Psoas muscle (tissue), 8 donors: ENCODE data around the gene TIGD7. TPM values are rescaled to one million over a fixed set of nuclear protein-coding genes. Genes with fewer than 3 reads are reported as not detected.

Experiments used
- ATAC-seq, 4 donors: fragments of 200-7000 bp; cut with Tn5 transposase; one replicate each; pipeline ENCODE4 v1.9.1; 2020; ENCODE audit warnings: moderate library complexity in 3 of 4, mild to moderate bottlenecking in 2 of 4
- DNase-seq, 2 donors: peaks; one replicate each; pipeline ENCODE4 v3.0.0-alpha.2; 2020
- H3K27ac ChIP-seq: fragments of 200-600 bp; one replicate; pipeline ENCODE4 v1.8.0; 2022
- H3K27me3 ChIP-seq, 3 donors: fragments of 200-600 bp in 1 of 3; one replicate each; pipeline versions ENCODE4 v1.6.1 to v1.8.0; 2013 to 2022; ENCODE audit warnings: low read length in 2 of 3, mild to moderate bottlenecking in 2 of 3, moderate library complexity in 1 of 3; ENCODE audit not compliant: insufficient read depth in 3 of 3
- H3K36me3 ChIP-seq, 2 donors: fragments of 200-600 bp in 1 of 2; one replicate each; pipeline versions ENCODE4 v1.6.1 to v1.8.0; 2013 to 2022; ENCODE audit warnings: low read depth in 1 of 2, mild to moderate bottlenecking in 1 of 2, moderate library complexity in 1 of 2; ENCODE audit not compliant: insufficient read depth in 1 of 2
- H3K4me1 ChIP-seq: fragments of 200-600 bp; one replicate; pipeline ENCODE4 v1.8.0; 2022
- H3K4me3 ChIP-seq: fragments of 200-600 bp; one replicate; pipeline ENCODE4 v1.8.0; 2022; ENCODE audit warnings: mild to moderate bottlenecking
- H3K9me3 ChIP-seq: fragments of 200-600 bp; one replicate; pipeline ENCODE4 v1.8.0; 2022
- CTCF ChIP-seq: fragments of 200-600 bp; IDR thresholded peaks from one replicate; pipeline ENCODE4 v1.8.0; 2022; ENCODE audit warnings: antibody characterized with exemption
- WGBS, 3 donors: extraction: QIAGEN DNeasy Blood & Tissue Kit; methylation state at CpG; one replicate each; pipeline versions ENCODE4 v1.1.6 to v1.1.7; 2013; 5-methylcytosine and 5-hydroxymethylcytosine counted together
- intact Hi-C, 2 donors: fragments of 100-400 bp; cut with DNase I; formaldehyde crosslinking; loops; one replicate each; pipeline versions ENCODE4 v1.11.0 to v1.14.2; 2022
- polyA plus RNA-seq, 3 donors: library from polyadenylated mRNA; stranded (reverse); fragments of 200-250 nt; gene quantifications; one replicate each; pipeline ENCODE4 v1.2.3, GENCODE V29; 2013
- total RNA-seq, 4 donors: library from RNA; stranded (reverse); fragmentation: NEBNext Ultra II Directional in 2 of 4; extraction: Animal tissue kit (Norgen Biotek cat#: 25700) in 2 of 4; gene quantifications; one replicate each; pipeline versions ENCODE4 v1.2.1 to v1.2.4, GENCODE V29; 2021 to 2023
- donor health status: healthy with polysubstance abuse.
- donor health status: DM: no; HTN: no; CAD: no; lungs with moderate emphysema.
- donor health status: Bipolar disorder and iron deficiency.
- donor health status: healthy.
- donor health status: DM: yes; HTN: yes; CAD: no.
- donor health status: DM: no; HTN: no; CAD: no.
- donor health status: DM: no; HTN: no; CAD: no.
- donor health status: DM: yes; HTN: yes; CAD: no.

The TIGD7 gene
- total and polyA plus RNA-seq, 7 donors, result 3.1 to 9.4 (median 6.4) TPM

GRCh38 chr16:3346041-3346440 is 40.8 kb upstream of the TIGD7 start:
- intact Hi-C loops, result no loop called here
- WGBS, 3 donors, result 53 to 69% (median 53%) methylated on average over 2 of the region's 2 CpGs

GRCh38 chr16:3328643-3329042 is 23.4 kb upstream of the TIGD7 start:
- intact Hi-C loops, result no loop called here
- TF ChIP-seq CTCF, result no peak
- no peak for DNase-seq
- no peaks in the 10 kb centered on the region for H3K27me3 ChIP-seq
- H3K4me1 ChIP-seq, result no peaks in the 10 kb centered on the region
- peaks cover 21% of the 10 kb centered on the region for H3K9me3 ChIP-seq
- H3K36me3 ChIP-seq, result no peaks in the 10 kb centered on the region
- ATAC-seq, result no peak
- no peak overlapping the region for H3K27ac ChIP-seq
- WGBS, 3 donors, result 43 to 61% (median 50%) methylated on average over 2 of the region's 2 CpGs
- no peak overlapping the region for H3K4me3 ChIP-seq

More at GRCh38 chr16:3346041-3346440, 40.8 kb upstream of the TIGD7 start:
- TF ChIP-seq CTCF, result no peak
- no peak for DNase-seq
- Histone ChIP-seq H3K4me3 (no peak overlapping the region), H3K9me3 (peaks cover 5% of the 10 kb centered on the region), H3K4me1 (no peaks in the 10 kb centered on the region), H3K36me3 (no peaks in the 10 kb centered on the region), H3K27me3 (peaks cover 0 to 3% (median 0%) of the 10 kb centered on the region in 3 donors), H3K27ac (no peak overlapping the region)
- no peak for ATAC-seq

GRCh38 chr16:3328104-3328503 is 22.9 kb upstream of the TIGD7 start:
- no peak for DNase-seq
- no peak overlapping the region for H3K27ac ChIP-seq
- no peaks in the 10 kb centered on the region for H3K4me1 ChIP-seq
- H3K4me3 ChIP-seq, result no peak overlapping the region
- WGBS, 3 donors, result 45 to 54% (median 49%) methylated on average over 3 of the region's 3 CpGs
- ATAC-seq, result no peak
- H3K27me3 ChIP-seq, result no peaks in the 10 kb centered on the region
- peaks cover 24% of the 10 kb centered on the region for H3K9me3 ChIP-seq
- no peak for TF ChIP-seq CTCF
- intact Hi-C loops, result no loop called here
- H3K36me3 ChIP-seq, result no peaks in the 10 kb centered on the region

- no peak overlapping the region for H3K27ac ChIP-seq
- no peak for TF ChIP-seq CTCF
- no peak overlapping the region for H3K4me3 ChIP-seq
- DNase-seq (no peak), ATAC-seq (no peak)
- peaks cover 30% of the 10 kb centered on the region for H3K9me3 ChIP-seq
- intact Hi-C loops, result no loop called here
- no peaks in the 10 kb centered on the region for H3K27me3 ChIP-seq
- 78 to 85% (median 82%) methylated on average over 4 of the region's 4 CpGs for WGBS, 3 donors
- no peaks in the 10 kb centered on the region for H3K4me1 ChIP-seq
- H3K36me3 ChIP-seq, result no peaks in the 10 kb centered on the region
These were observed 22.3 kb upstream of the TIGD7 start for GRCh38 chr16:3327514-3327913.

GRCh38 chr16:3321816-3322215 is 16.6 kb upstream of the TIGD7 start:
- Histone ChIP-seq H3K4me3 (no peak overlapping the region), H3K9me3 (peaks cover 86% of the 10 kb centered on the region), H3K4me1 (no peaks in the 10 kb centered on the region), H3K36me3 (peaks cover 17 to 18% of the 10 kb centered on the region in 2 donors), H3K27me3 (no peaks in the 10 kb centered on the region), H3K27ac (no peak overlapping the region)
- DNase-seq (no peak), ATAC-seq (no peak)
- intact Hi-C loops, result no loop called here
- 59 to 64% (median 64%) methylated on average over 2 of the region's 2 CpGs for WGBS, 3 donors
- TF ChIP-seq CTCF, result no peak
